Loucy (cell line): ENCODE results near the gene RAP2C.

Source experiments
- CTCF ChIP-seq: fragments of 200-600 bp; sonication (generic); conservative IDR thresholded peaks from 2 replicates; pipeline ENCODE4 v1.5.1; 2014; ENCODE audit warnings: mild to moderate bottlenecking, antibody characterized with exemption, low read length
- EZH2phosphoT487 ChIP-seq: fragments of 200-600 bp; IDR thresholded peaks from 2 replicates; pipeline ENCODE4 v1.6.1; 2018; ENCODE audit warnings: antibody characterized with exemption, mild to moderate bottlenecking, moderate library complexity, borderline replicate concordance

GRCh38 chrX:132184871-132185270 lies 34.4 kb downstream of the RAP2C start:
- TF ChIP-seq CTCF, result no peak
- TF ChIP-seq EZH2phosphoT487, result no peak
